ENCODE results near the gene TRIM17. TPM values are rescaled to one million over a fixed set of nuclear protein-coding genes. Genes with fewer than 3 reads are reported as not detected.

The TRIM17 gene
- total RNA-seq, 4 donors from 2014 or later, result not detected

- WGBS, result under 1% methylated on average over 52 of the region's 74 CpGs
- DNase-seq (ENCODE audit: extremely low spot score), result peak; percentile 98
- TF ChIP-seq POLR2A (IDR thresholded peaks at IDR 0.05; ENCODE audit: low read depth), result no peak
- TF ChIP-seq CTCF (IDR thresholded peaks at IDR 0.05), result peak in 1 of 3 experiments; percentile 17
- peak; percentile 61 to 90 for TF ChIP-seq POLR2AphosphoS5 (IDR thresholded peaks at IDR 0.05)
- TF ChIP-seq EP300 (IDR thresholded peaks at IDR 0.05), result no peak
- intact Hi-C loops (cut with DNase I), result no loop called here
- H3K9me3 ChIP-seq, result no peaks in the 10 kb centered on the region
- H3K27ac ChIP-seq (replicated peaks in 1 of 4), result peak overlapping the region; percentile 72 to 84 (median 80)
- H3K4me1 ChIP-seq, result peaks cover 18 to 32% (median 28%) of the 10 kb centered on the region in 4 donors
- peaks cover 0 to 79% (median 36%) of the 10 kb centered on the region in 4 donors for H3K27me3 ChIP-seq
- H3K4me3 ChIP-seq, result peak overlapping the region; percentile 52 to 65 (median 54)
- no peaks in the 10 kb centered on the region for H3K36me3 ChIP-seq
Observed at GRCh38 chr1:228457396-228458176, 40.9 kb upstream of the TRIM17 start.

- Histone ChIP-seq H3K9me3 (no peaks in the 10 kb centered on the region), H3K4me1 (peaks cover 18 to 32% (median 28%) of the 10 kb centered on the region in 4 donors), H3K27ac (replicated peaks in 1 of 4) (peak overlapping the region; percentile 72 to 84 (median 80)), H3K36me3 (no peaks in the 10 kb centered on the region), H3K27me3 (peaks cover 0 to 73% (median 33%) of the 10 kb centered on the region in 4 donors), H3K4me3 (peak overlapping the region; percentile 52 to 65 (median 54))
- no peak for DNase-seq (ENCODE audit: extremely low spot score)
- 13% methylated on average over 13 of the region's 13 CpGs for WGBS
- TF ChIP-seq CTCF (IDR thresholded peaks at IDR 0.05) (no peak), POLR2A (IDR thresholded peaks at IDR 0.05; ENCODE audit: low read depth) (no peak), POLR2AphosphoS5 (IDR thresholded peaks at IDR 0.05) (no peak), EP300 (IDR thresholded peaks at IDR 0.05) (no peak)
- intact Hi-C loops (cut with DNase I), result no loop called here
Observed at GRCh38 chr1:228457017-228457395, 40.3 kb upstream of the TRIM17 start.

- TF ChIP-seq POLR2AphosphoS5 (IDR thresholded peaks at IDR 0.05) (no peak), EP300 (IDR thresholded peaks at IDR 0.05) (no peak), CTCF (IDR thresholded peaks at IDR 0.05) (no peak), POLR2A (IDR thresholded peaks at IDR 0.05; ENCODE audit: low read depth) (no peak)
- Histone ChIP-seq H3K36me3 (no peaks in the 10 kb centered on the region), H3K4me1 (peaks cover 18 to 32% (median 28%) of the 10 kb centered on the region in 4 donors), H3K4me3 (peak overlapping the region; percentile 52 to 65 (median 54)), H3K27me3 (peaks cover 0 to 68% (median 30%) of the 10 kb centered on the region in 4 donors), H3K27ac (replicated peaks in 1 of 4) (peak overlapping the region in 3 of 4 donors; percentile 72 to 83 (median 78)), H3K9me3 (no peaks in the 10 kb centered on the region)
- 63% methylated on average over 6 of the region's 6 CpGs for WGBS
- intact Hi-C loops (cut with DNase I), result no loop called here
- DNase-seq (ENCODE audit: extremely low spot score), result no peak
Observed at GRCh38 chr1:228456252-228457016, 39.8 kb upstream of the TRIM17 start.

- Histone ChIP-seq H3K4me1 (peaks cover 18 to 32% (median 28%) of the 10 kb centered on the region in 4 donors), H3K9me3 (no peaks in the 10 kb centered on the region), H3K27ac (replicated peaks in 1 of 4) (no peak overlapping the region), H3K4me3 (no peak overlapping the region), H3K36me3 (no peaks in the 10 kb centered on the region), H3K27me3 (peaks cover 0 to 60% (median 30%) of the 10 kb centered on the region in 4 donors)
- no peak for TF ChIP-seq EP300 (IDR thresholded peaks at IDR 0.05)
- no peak for TF ChIP-seq POLR2A (IDR thresholded peaks at IDR 0.05; ENCODE audit: low read depth)
- TF ChIP-seq CTCF (IDR thresholded peaks at IDR 0.05), result no peak
- TF ChIP-seq POLR2AphosphoS5 (IDR thresholded peaks at IDR 0.05), result no peak
- intact Hi-C loops (cut with DNase I), result no loop called here
- WGBS, result 35% methylated on average over 1 of the region's 1 CpG
- DNase-seq (ENCODE audit: extremely low spot score), result no peak
Observed at GRCh38 chr1:228455715-228456114, 39.1 kb upstream of the TRIM17 start.
